Activated T-helper 9 cell treated with anti-CD3 and anti-CD28 coated beads, Interleukin-2, amount 50 U/mL, for 16 hours (primary cell): Measurements from ENCODE around the gene PSMC4.

Source experiments
- DNase-seq: peaks from one replicate; pipeline ENCODE4 v3.0.0-alpha.2; 2020; ENCODE audit warnings: low read depth

Gene PSMC4

DNA sequence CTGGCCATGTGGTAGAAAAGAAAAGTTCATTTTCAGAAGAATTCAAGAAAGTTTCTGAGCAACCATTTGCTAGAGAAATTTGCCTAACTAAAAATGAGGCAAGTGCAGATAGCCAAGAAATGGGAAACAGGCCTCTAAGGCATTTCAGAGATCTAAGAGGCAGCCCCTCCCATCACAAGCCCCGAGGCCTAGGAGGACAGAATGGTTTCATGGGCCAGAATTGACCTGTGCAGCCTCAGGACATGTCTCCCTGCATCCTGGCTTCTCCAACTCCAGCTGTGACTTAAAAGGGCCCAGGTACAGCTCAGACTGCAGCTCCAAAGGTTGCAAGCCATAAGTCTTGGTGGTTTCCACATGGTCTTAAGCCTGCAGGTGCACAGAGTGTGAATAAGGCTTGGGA is 22.6 kb downstream of the PSMC4 start:
- no peak for DNase-seq

GRCh38 chr19:39994361-39994760 is 23.4 kb downstream of the PSMC4 start:
- DNase-seq = no peak

DNA sequence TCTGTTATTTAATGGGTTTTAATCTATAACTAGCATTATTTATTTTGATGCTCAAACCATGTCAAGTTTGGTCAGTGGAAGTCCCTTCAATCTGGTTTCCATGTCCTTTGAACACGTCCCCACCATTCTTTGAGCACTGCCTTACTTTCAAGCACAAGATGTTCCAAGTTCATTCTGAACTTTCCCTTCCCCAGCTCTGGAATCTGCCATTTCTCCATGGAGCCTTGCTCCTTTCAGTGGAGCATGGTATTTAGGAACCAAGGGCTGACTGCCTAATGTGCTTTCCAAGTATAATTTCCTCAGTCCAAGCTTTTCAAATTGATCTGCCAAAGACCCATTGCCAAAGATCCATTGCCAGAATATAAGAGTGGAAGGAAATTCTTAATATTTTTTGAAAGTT is 24.8 kb downstream of the PSMC4 start:
- no peak for DNase-seq

- DNase-seq = no peak
Observed at GRCh38 chr19:39996218-39996810, 25.3 kb downstream of the PSMC4 start.

DNA sequence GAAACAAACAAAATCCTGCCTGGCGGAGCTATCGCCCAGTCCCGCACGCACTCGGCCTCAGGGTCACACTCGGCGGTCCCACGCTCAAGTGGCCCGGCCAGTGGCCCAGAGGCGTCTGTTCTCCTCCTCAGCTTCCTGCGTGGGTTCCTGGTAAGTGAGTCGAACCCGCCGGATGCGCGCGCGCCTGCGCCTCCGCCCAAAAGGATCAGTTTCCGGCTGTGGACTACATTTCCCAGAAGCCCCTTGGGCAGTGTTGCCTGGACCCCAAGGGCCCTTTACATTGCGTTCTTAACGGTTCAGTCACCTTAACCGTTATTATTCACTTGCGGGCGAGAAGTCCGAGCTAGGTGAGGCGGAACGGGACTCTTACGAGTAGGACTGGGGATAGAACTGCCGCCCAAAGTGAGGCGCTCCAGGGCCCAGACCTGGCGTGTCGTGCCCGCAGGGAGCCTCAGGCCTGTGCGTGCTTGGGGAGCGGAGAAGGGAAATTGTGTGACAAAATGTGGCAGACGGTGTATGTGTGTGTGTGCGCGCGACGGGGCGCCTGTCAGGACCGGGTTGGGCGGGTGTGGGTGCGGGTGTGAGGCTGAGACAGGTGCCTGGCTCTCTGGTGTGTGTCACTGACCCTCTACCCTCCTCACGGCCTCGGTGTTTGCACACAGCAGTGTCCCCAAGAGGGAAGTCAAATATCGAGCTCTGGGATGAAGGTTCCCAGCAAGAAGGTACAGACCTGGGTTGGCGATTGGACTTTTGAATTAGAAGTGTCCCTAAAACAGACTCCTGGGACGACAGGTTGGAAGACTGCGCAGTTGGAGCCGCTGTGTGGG is 26.1 kb downstream of the PSMC4 start, which contains the start of gene ZNF546:
TSS of gene ZNF546 (plus strand) at position 250 of the 827 bp plus-strand sequence. CDS start 1,267 bp downstream, outside the sequence.
- DNase-seq = peak; percentile 86

GRCh38 chr19:39997638-39998216 is 26.8 kb downstream of the PSMC4 start:
- no peak for DNase-seq

- no peak for DNase-seq
Observed at GRCh38 chr19:39998501-39998900, 27.5 kb downstream of the PSMC4 start.

- DNase-seq = no peak
Observed at GRCh38 chr19:40005691-40006272, 34.8 kb downstream of the PSMC4 start.

- DNase-seq = no peak
Observed at GRCh38 chr19:40006273-40006691, 35.3 kb downstream of the PSMC4 start.

- DNase-seq = no peak
Observed at GRCh38 chr19:40009674-40010073, 38.7 kb downstream of the PSMC4 start.

- DNase-seq = no peak
Observed at GRCh38 chr19:40013991-40014390, 43.0 kb downstream of the PSMC4 start.

GRCh38 chr19:40023969-40024368 is 53.0 kb downstream of the PSMC4 start:
- no peak for DNase-seq

- no peak for DNase-seq
Observed at GRCh38 chr19:40025938-40026596, 55.1 kb downstream of the PSMC4 start.

DNA sequence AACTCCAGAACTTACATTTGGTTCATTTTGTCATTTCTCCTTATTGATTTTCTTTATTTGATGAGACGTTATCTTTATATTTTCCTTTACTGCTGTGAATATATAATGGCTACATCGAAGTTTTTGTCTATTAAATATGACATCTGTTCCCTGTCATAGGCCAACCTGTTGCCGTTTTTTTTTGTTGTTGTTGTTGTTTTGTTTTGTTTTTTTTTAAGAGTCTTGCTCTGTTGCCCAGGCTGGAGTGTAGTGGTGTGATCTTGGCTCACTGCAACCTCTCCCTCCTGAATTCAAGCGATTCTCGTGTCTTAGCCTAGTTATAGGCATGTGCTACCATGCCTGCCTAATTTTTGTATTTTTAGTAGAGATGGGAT is 55.6 kb downstream of the PSMC4 start:
- no peak for DNase-seq
